Stomach smooth muscle (tissue), 2 donors: ENCODE results near the gene SPEF1.

Experiments
- H3K27ac ChIP-seq: one replicate; pipeline ENCODE4 v1.7.0; 2013; ENCODE audit warnings: mild to moderate bottlenecking, low read length, inconsistent platforms
- H3K27me3 ChIP-seq, 2 donors: one replicate each; pipeline ENCODE4 v1.7.0; 2013; ENCODE audit warnings: low read length in 2 of 2; ENCODE audit not compliant: insufficient read depth in 2 of 2, control insufficient read depth in 1 of 2
- H3K36me3 ChIP-seq, 2 donors: one replicate each; pipeline ENCODE4 v1.7.0; 2013; ENCODE audit warnings: low read length in 2 of 2; ENCODE audit not compliant: control insufficient read depth in 2 of 2, insufficient read depth in 2 of 2
- H3K4me1 ChIP-seq: one replicate; pipeline ENCODE4 v1.7.0; 2013; ENCODE audit warnings: low read length; ENCODE audit not compliant: control insufficient read depth, insufficient read depth
- H3K4me3 ChIP-seq, 2 donors: one replicate each; pipeline ENCODE4 v1.7.0; 2013; ENCODE audit warnings: low read length in 2 of 2
- H3K9ac ChIP-seq, 2 donors: one replicate each; pipeline ENCODE4 v1.7.0; 2013; ENCODE audit warnings: low read length in 2 of 2, mild to moderate bottlenecking in 1 of 2
- H3K9me3 ChIP-seq, 2 donors: one replicate each; pipeline ENCODE4 v1.7.0; 2013; ENCODE audit warnings: low read length in 2 of 2; ENCODE audit not compliant: control insufficient read depth in 2 of 2
- donor health status: healthy.
- donor health status: Pancreatic carcinoma.

The SPEF1 gene

DNA sequence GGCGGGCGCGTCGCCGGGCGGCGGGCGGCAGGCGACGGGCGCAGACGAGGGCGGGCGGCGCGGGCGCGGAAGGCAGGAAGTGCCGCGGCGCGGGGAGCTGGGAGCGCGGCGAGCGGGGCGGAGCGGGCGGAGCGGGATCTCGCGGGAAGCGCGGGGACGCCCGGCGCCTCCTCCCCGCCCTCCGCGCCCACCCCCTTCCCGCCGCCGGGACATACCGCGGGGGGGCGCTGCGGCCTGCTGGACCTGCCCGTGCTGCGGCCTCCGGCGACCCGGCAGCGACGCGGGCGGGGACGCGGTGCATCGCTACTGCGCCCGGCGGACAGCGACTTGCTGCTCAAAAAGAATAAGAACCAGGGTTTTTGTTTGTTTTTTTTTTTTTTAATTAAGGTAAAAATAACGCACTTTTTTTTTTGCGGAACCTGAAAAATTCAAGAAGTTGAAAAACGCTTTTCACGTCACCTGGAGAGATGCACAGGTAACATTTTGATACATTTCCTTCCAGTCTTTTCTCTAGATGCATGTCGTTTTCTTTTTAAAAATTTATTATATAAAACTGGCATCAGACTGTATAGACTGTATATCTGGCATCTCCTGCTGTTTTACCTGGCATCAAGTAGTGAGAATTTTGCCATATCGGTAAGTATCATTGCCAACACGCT is 5.5 kb upstream of the SPEF1 start, which contains the start of gene CENPB:
Gene CENPB (minus strand): TSS at position 76 of the 659 bp plus-strand sequence. CDS start 257 bp downstream, outside the sequence.
- peak within 1 kb of the TSS; percentile 62 for H3K27ac ChIP-seq
- H3K4me1 ChIP-seq, result peaks cover 32% of the 10 kb centered on the region
- peak within 1 kb of the TSS; percentile 50 to 72 for H3K9ac ChIP-seq
- H3K27me3 ChIP-seq, result no peaks in the 10 kb centered on the region
- H3K4me3 ChIP-seq, result peak within 1 kb of the TSS; percentile 57 to 85
- no peaks in the 10 kb centered on the region for H3K9me3 ChIP-seq
- H3K36me3 ChIP-seq, result no peaks in the 10 kb centered on the region

GRCh38 chr20:3786126-3786484 is 4.9 kb upstream of the SPEF1 start:
- Histone ChIP-seq H3K36me3 (no peaks in the 10 kb centered on the region), H3K4me3 (peak overlapping the region; percentile 57 to 85), H3K9me3 (no peaks in the 10 kb centered on the region), H3K27ac (peak overlapping the region; percentile 62), H3K27me3 (no peaks in the 10 kb centered on the region), H3K9ac (peak overlapping the region; percentile 49 to 72), H3K4me1 (peaks cover 33% of the 10 kb centered on the region)

GRCh38 chr20:3785240-3786125 is 4.2 kb upstream of the SPEF1 start:
- Histone ChIP-seq H3K27ac (peak overlapping the region; percentile 62), H3K4me1 (peaks cover 36% of the 10 kb centered on the region), H3K4me3 (peak overlapping the region; percentile 57 to 85), H3K27me3 (no peaks in the 10 kb centered on the region), H3K9me3 (no peaks in the 10 kb centered on the region), H3K9ac (peak overlapping the region; percentile 49 to 72), H3K36me3 (no peaks in the 10 kb centered on the region)

- Histone ChIP-seq H3K27me3 (no peaks in the 10 kb centered on the region), H3K9ac (peak overlapping the region; percentile 49 to 72), H3K4me3 (peak overlapping the region; percentile 57 to 85), H3K4me1 (peaks cover 36% of the 10 kb centered on the region), H3K36me3 (no peaks in the 10 kb centered on the region), H3K27ac (peak overlapping the region; percentile 6), H3K9me3 (no peaks in the 10 kb centered on the region)
Measured at GRCh38 chr20:3784863-3785239, 3.6 kb upstream of the SPEF1 start.

GRCh38 chr20:3784216-3784853 is 3.1 kb upstream of the SPEF1 start:
- Histone ChIP-seq H3K27me3 (no peaks in the 10 kb centered on the region), H3K9ac (peak overlapping the region; percentile 1 to 72), H3K4me3 (peak overlapping the region; percentile 22 to 85), H3K9me3 (no peaks in the 10 kb centered on the region), H3K27ac (no peak overlapping the region), H3K4me1 (peaks cover 36% of the 10 kb centered on the region), H3K36me3 (no peaks in the 10 kb centered on the region)

DNA sequence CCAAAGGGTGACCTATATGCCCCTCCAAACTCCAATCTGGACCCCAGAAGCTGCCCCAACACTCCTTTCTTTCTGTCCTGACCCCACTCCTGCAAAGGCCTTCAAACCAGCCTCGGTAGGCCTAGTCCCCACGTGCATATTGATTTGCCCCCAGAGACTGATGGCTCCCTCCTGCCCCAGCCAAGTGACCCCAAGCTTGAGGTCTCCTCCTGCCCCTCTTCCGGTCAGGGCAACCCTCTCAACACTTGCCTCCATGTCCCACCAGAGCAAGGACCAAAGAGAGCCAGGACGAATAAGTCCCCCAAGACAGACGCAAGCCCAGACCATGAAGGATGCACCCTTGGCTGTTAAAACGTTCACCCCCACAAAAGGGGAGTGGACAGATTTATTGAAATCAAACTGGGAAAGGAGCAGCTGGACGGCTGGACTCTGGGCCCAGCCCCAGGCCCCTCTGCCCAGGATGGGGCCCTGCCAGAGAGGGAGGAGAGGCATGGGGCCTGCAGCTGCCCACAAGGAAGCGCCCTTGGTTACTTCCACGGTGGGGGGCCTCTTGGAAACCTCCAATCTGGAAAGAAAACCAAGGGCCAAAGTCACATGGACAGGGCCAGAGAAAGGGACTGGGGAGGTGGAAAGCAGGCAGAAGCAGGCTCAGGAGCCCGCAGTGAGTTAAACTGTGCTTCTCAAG is 2.4 kb upstream of the SPEF1 start:
- peaks cover 36% of the 10 kb centered on the region for H3K4me1 ChIP-seq
- H3K9ac ChIP-seq, result peak overlapping the region in 1 of 2 donors; percentile 29
- no peak overlapping the region for H3K4me3 ChIP-seq
- H3K27ac ChIP-seq, result no peak overlapping the region
- no peaks in the 10 kb centered on the region for H3K27me3 ChIP-seq
- no peaks in the 10 kb centered on the region for H3K36me3 ChIP-seq
- H3K9me3 ChIP-seq, result no peaks in the 10 kb centered on the region

- Histone ChIP-seq H3K4me1 (peaks cover 42% of the 10 kb centered on the region), H3K9me3 (no peaks in the 10 kb centered on the region), H3K36me3 (no peaks in the 10 kb centered on the region), H3K4me3 (no peak overlapping the region), H3K9ac (no peak overlapping the region), H3K27me3 (no peaks in the 10 kb centered on the region), H3K27ac (no peak overlapping the region)
Measured at GRCh38 chr20:3783068-3783489, 1.8 kb upstream of the SPEF1 start.

- peaks cover 46% of the 10 kb centered on the region for H3K4me1 ChIP-seq
- H3K27ac ChIP-seq, result no peak overlapping the region
- H3K4me3 ChIP-seq, result no peak overlapping the region
- H3K36me3 ChIP-seq, result no peaks in the 10 kb centered on the region
- H3K27me3 ChIP-seq, result no peaks in the 10 kb centered on the region
- no peaks in the 10 kb centered on the region for H3K9me3 ChIP-seq
- H3K9ac ChIP-seq, result no peak overlapping the region
Measured at GRCh38 chr20:3782597-3782996, 1.3 kb upstream of the SPEF1 start.

- H3K9me3 ChIP-seq, result no peaks in the 10 kb centered on the region
- H3K27ac ChIP-seq, result no peak overlapping the region
- no peaks in the 10 kb centered on the region for H3K27me3 ChIP-seq
- H3K4me3 ChIP-seq, result no peak overlapping the region
- H3K36me3 ChIP-seq, result no peaks in the 10 kb centered on the region
- H3K9ac ChIP-seq, result no peak overlapping the region
- H3K4me1 ChIP-seq, result peaks cover 30% of the 10 kb centered on the region
Measured at GRCh38 chr20:3778976-3779375, 2.3 kb downstream of the SPEF1 start.
